SHP77 (cell line): ENCODE measurements around the gene ATP5IF1.

Experiments used
- DNase-seq, 2 experiments: peaks; one replicate each; lab custom pipeline; 2025; lab: John Stamatoyannopoulos, UW

Gene ATP5IF1

DNA sequence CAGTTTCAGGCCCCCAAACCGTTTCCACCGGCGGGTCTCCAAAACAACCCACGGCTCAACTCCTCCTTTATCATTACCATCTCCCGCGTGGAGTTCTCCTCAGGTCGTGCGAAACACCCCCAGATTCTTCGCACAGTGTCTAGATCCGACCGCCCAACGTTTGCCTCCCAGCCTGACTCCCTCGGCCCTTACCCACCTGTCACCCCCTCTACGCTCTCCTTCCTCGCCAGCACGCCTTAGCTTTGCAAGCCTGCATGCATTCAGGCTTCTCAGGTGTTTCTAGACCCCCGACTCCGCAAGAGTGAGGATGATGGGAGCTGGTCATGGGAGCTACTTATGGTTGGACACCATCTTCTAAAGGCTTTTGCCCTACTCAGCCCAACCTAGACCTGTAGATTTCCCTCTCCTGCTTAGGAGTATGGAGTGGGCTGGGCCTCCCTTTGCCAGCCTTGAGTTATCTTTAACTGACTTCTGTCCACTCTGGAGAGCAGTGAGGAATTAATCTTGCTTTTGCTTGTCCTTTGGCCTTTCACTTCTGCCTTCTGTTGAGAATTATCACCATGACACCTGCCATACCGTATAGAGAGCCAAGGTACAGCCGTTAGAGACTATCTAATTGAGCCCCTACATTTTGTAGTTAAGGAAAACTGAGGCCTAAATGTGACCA lies 865 bp downstream of the ATP5IF1 start:
- no peak for DNase-seq

DNA sequence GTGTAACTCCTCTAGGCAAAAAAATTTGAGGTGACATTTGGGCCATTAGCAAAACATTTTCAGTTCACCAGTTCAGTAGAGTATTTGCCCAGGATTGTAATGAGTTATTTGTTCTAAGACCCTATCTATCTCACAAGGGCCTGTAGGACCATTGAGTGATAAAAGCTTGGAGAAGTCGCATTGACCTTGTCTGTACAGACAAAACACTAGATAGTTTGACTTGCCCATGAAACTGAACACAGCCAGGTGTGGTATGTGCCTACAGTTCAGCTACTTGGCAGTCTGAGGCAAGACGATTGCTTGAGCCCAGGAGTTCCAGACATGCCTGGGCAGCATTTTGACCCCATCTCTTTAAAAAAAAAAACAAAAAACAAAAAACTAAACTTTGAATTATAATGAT lies 3.1 kb downstream of the ATP5IF1 start:
- DNase-seq, result no peak

DNA sequence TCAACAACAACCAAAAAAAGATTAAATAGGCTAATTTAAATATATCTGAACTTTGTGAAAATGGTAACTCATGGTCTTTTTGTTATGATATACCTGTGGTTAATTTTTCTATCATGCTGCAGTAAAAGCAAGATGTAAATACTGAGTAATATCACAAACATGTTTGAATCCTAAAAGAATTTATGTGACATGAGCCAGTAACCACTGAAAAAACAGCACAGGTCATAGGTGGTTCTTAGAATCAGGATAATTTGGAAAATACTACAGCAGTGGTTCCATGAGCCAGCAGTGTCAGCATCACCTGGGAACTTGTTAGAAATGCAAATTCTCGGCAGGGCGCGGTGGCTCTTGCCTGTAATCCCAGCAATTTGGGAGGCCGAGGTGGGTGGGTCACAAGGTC lies 4.1 kb downstream of the ATP5IF1 start:
- DNase-seq, result no peak

DNA sequence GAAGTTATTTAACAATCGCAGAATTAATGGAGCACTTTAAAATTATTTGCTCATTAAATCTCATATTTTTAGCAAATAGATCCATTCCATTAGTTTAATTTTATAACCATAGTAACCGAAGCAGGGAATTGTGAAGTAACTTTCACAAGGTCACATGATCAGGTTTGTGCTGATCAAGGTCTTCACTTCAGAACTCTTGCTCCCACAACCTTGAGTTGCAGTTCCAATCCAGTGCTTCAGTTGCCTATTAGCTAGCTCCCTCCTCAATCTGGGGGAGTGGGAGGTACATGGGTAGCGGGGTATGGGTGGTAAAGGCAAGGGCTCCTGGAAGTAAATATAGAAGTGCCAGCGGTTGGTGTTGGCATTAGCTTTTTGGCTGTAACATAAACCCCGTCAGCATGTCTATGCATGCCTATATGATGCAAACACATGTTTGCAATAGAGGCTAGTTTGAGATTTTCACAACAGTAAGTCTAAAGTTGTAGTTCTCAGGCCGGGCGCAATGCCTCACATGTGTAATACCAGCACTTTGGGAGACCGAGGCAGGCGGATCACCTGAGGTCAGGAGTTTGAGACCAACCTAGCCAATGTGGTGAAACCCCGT lies 5.8 kb downstream of the ATP5IF1 start:
- DNase-seq, result no peak

DNA sequence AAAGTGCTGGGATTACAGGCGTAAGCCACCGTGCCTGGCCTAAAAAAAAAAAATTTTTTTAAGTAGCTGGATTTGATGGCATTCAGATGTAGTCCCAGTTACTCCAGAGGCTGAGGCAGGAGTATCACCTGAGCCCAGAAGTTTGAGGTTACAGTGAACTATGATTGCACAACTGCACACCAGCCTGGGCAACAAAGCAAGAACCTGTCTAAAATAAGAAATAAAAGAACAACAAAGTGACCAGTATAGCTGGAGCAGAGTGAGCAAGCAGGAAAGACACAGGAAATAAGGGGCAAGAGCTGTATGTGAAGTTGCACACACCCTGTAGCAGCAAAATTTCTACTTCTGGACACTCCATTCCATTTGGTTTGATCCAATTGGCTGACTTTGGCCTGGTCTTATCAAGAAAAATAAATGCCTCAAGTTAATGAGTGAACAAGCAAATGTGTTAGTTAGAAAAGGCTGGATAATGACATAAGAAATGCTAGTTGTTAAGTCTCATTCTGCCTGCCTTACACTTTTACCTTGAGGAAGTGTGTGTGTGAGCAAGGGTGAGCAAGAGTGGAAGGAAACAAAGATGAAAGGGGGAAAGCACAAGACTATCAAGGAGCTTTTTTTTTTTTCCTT lies 7.9 kb downstream of the ATP5IF1 start:
- DNase-seq, result no peak

DNA sequence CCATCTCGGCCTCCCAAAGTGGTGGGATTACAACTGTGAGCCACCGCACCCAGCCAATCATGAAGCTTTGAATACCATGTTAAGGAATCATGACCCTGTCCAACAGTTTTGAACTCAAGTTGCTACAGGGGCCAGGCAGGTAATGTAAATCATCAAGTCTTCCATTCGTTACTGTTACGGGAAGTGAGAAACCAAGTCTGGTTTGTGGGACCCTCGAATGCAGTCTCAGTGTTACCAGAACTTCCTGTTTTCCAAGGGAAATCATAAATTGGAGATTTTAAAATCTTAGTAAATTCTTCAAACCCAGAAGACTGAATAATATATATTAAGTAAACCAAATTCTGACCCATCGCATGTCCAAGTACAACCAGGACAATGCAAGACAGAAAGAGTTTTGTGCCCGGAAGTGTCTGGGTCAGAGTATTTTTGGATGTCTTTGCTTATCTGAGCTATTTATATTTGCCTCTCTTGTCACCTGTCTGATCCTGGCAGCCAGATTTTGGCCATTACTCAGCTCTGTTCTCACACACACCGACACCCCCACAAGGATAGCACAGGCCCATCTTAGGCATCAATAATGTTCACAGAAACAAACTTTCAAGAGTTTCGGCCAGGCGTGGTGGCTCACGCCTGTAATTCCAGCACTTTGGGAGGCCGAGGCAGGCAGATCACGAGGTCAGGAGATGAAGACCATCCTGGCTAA lies 8.8 kb downstream of the ATP5IF1 start:
- DNase-seq, result no peak

DNA sequence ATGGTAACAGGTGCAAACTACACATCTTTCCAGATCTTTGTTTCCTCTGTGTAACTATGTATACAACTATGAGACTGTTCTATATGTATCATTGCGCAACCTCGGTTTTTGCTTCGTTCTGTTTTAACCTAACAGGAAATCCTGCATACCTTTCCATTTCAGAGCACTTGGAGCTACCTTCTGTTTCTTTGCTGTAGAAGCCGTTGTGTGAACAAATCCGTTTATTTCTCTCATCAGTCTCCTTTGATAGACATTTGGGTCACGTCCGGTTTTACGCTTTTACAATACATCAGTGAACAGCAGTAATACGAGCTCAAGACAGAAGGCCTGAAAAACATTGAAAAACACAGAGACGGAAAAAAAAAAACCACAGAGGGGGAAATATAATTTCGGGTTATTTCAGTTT lies 10.5 kb downstream of the ATP5IF1 start:
- peak in 1 of 2 experiments; percentile 15 for DNase-seq

DNA sequence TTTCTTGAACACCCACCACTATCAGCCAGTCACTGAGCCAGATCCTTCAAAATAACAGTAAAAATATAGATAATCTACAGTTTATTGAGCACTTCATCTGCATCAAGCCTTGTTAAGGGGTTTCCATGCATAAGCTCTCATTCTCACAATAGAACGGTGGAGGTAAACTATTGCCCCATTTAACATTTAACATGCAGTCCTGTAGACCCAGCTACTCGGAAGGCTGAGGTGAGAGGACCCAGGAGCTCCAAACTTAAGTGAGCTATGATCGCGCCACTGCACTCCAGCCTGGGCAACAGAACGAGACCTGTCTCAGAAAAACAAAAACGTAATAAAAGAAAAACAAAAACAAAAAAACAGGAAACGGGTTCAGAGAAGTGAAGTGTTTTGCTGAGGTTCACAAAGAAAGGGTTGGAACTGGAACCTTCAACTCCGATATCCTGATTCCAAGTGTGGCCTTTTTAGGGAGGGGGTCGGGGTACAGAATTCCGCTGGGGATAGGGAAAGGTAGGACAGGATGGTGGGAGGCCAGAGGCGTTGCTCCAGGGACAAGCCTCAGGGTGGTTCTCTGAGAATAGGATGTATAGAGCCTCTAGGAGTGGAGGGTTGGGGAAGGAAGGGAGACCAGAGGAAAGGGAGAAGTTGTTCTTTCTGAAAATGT lies 11.8 kb downstream of the ATP5IF1 start:
- no peak for DNase-seq

DNA sequence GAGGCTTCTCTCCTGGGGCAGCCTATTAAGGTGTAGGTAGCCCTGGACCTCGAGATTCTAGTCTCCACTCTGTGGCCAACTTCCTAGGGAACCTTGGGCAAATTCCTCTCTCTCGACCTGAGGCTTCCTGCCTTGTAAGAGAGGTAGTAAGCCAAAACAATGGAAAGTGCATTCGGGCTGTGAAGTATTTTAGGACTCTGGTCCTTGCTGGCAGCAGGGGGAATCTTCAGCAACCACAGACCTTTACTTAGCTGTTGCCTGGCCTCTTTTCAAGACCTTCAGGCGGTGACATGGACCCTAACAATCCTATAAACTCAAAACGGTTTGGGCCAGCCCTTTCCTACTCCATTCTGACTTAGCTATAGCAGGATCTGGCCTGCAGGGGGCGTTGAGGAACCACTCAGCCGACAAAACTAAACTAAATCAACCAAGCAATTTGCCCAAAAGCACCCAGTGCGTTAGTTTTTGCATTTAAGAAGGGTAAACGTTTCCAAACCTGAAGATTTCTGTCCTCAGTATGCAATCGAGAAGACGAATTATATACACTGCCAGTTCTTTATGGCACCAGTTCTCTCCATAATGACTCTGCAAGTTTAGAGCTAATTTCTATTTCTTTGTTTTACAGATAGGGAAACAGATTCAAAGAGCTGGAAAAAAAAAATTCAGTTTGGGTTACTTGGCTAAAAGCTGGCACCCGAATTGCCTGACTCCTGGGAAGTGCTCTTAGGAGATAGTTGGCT lies 12.5 kb downstream of the ATP5IF1 start:
- DNase-seq, result peak; percentile 62 to 64

DNA sequence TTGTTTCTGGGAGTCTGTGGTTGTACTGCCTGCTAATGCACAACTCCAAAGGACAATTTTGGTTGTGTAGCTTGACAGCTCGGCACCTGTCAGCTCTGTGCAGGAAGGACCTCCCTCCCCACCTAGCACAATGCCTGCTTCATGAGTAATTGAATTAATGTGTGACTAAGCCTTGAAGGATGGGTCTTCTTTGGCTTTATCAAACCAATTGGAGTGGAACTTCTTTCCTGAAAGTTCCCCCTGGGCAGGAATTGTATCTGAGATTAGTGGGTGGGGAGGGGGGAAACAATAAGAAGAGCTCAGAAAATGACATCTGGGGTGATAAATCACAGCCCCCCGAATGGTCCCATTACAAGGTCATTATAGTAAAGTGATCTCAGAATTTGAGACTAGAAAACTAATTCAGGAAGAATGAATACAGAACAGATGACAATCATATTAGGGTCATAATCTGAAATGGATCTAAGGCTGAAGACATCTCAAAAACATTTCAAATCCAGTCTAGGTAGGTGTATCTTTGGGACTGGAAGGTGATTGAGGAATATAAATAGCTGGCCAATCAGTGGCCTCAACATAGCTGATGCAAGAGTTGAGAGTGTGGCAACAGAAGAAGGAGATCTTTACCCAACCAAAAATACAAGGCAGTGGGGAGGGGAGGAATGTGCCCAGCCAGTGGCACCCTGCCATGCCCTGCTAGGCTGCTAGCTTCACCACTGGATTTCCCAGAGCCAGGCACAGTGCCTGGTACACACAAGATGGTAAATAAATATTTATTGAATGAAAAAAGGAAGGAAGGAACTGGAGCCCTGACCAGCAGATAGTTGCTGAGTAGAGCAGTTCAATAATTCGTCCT lies 13.3 kb downstream of the ATP5IF1 start:
- peak; percentile 8 to 29 for DNase-seq

DNA sequence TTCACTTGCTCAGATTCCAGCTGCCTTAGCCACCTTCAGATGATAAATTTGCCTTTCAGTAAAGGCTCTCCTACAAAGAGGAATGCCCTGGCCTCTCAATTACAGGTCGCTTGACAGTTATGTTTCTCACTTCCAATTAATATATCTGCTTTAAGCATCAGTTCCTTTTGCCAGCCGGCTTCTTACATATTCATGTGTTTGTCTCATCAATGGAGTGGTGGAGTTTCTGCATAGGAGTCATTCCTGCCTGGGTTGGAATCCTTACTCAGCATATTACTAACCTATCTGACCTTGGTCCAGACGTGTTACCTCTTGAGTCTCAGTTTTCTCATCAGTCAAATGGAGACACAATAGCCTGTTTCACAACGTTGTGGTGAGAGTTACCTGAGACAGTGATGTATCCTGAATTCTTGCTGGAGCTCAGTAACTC lies 14.0 kb downstream of the ATP5IF1 start:
- no peak for DNase-seq

DNA sequence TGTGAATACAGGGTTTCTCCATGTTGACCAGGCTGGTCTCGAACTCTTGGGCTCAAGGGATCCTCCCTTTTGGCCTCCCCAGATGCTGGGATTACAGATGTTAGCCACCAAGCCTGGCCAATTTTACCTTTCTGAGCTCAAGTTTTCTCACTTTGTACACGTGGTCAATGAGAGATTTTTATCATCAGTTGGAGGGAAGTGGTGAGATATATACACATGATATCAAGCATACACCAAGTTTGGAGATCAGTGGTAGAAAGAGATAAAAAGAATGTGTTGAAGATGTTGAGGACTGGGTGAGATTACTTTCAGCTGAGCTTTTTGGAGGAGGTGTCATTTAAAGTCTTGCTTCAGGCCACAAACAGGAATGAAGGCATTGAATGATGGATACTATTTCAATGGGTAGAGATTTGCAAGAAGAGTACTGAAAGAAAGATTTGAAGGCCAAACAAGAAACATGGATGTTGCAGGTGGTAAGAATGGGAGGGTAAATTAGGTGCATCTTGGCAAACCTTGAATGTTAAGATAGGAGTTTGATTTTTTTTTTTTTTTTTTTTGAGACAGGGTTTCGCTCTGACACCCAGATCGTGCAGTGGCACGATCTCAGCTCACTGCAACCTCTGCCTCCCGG lies 20.4 kb downstream of the ATP5IF1 start:
- DNase-seq, result no peak

DNA sequence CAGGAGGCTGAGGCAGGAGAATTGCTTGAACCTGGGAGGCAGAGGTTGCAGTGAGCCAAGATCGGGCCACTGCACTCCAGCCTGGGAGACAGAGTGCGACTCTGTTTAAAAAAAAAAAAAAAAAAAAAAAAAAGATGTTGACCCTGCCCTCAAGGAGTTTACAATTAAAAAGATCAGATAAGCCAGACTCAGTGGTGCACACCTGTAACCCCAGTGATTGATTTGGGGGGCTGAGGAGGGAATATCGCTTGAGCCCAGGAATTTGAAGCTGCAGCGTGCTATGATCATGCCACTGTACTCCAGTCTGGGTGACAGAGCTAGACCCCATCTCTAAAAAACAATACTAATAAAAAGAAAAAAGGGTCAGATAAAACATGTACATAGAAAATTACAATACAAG lies 21.8 kb downstream of the ATP5IF1 start:
- no peak for DNase-seq

DNA sequence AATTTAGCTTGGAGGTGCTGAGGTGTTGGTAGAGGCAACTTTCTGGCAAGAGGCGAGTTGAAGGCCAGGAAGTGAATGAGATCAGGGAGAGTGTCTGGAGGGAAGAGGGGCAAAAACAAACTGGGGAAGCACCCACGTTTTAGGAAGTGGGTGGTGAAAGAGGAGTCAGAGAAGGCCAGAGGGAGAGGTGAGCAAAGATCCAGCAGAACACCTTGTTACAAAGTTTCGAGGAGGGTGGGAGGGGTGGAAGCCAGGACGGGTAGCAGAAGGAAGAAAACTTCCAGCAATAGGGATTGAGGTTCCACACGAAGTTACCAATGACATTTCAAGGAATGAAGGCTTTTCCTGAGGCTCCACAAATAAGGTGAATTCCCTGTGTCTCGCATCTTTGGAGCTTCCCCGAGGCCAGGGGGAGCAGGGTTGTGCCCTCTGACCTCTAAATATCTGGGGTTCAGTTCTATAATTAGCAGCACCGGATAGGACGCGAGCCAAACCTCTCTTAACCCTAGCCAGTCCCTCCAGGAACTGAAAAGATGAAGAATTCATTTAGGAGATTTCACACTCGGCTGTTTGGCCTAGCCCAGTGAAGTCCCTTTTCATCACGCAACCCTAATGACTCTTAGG lies 22.8 kb downstream of the ATP5IF1 start:
- DNase-seq, result no peak

DNA sequence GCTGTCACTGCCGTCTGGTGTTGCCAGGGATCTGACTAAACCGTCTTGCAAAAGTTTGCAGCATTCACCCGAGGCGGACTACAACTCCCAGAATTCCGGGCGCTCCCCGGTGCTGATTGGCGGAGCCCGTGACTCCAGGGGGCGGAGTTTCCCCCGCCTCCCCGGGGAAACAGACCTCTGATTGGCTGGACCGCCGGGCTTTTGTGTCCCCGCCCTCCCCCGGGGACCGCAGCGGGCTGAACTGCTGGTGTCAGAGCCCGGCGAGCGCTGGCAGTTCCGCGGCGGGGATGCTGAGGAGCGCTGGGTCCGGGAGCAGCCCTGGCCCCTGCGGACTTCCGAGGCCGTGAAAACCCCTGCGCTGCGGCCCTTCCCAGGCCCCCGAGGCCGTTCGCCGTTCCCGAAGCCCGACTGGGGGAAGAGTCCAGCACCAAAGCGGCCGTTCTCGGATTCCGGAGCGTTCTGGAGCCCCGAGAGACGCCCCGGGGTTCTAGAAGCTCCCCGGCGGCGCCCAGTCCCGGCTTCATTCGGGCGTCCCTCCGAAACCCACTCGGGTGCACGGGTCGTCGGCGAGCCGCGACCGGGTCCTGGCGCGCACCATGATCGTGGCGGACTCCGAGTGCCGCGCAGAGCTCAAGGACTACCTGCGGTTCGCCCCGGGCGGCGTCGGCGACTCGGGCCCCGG lies 23.5 kb downstream of the ATP5IF1 start, which contains the start of gene SESN2:
Gene SESN2, plus strand, starts transcription at position 267 of the 682 bp plus-strand sequence. Its CDS starts 330 bp downstream, at position 597.
- DNase-seq, result peak; percentile 96

DNA sequence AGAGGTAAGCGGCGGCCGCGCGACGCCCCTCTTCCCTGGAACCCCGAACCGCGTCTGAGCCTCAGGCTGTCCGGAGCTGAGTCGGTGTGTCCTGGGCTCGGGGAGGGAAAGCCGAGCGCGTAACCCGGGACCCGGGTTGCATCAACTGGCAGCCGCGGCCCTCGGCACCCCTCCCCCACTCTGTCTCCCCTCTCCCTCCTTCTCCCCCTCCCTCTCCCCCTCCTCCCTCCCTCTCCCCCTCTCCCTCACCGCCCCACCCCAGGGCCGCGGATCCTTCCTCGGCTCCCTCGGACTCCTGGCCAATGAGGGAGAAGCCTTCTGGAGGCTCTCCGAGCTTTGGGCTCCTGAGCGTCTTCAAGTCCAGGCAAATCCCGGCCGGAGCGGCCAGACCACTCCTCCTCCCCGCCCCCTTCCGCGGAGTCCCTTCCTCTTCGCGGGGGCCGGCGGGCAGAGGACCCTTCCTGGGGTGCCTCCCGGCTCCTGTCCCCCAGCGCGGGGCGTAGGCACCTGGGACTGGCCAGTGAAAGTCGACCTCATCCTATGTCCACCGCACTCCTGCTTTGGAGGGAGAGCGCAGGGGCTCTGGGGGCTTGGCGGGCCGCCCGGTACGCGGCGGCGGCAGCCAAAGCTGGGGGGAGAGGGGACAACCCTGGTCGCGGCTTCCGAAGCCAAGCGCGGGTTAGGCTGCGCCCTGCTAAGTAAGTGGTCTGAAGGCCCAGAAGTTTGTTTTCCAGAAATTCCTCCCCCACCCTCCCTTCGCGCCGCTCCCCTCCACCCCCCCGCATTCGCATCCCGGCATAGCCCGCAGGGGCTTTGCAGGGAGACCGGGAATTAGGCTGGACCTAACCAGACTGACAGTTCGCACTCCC lies 24.2 kb downstream of the ATP5IF1 start:
- peak; percentile 7 to 13 for DNase-seq

DNA sequence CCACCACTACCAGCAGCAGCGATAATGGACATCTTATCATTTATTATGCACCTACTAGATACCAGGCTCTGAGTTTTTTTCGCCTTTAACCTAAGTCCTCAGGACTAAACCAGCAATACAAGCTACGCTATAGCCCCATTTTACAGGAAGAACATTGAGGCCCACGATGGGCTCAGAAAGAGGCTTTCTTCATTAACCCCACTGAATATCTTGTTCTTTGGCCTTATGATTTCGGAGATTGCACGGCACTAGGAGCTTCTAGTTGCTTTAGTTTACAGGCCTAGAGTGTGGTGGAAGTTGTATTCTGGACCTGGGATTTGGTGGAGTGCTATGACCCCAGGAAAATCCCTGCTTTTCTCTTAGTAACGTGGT lies 24.9 kb downstream of the ATP5IF1 start:
- no peak for DNase-seq

DNA sequence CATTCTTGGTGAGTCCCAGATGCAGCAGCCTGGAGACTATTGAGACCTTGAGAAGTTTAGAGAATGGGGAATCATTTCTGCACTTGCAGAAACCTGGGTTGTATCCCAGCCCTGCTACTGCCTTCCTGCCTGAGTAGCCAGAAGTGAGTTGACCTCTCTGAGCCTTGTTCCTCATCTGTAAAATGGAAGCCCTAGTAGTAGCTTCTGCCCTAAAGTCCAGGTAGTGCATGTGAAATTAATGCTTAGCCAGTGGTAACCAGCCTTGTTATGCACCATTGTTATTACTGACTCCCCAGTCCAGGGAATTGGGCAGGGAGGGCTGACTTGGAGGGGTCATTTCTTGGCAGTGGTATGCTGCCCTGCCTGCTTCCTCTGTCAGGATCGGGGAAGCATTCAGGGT lies 29.0 kb downstream of the ATP5IF1 start:
- DNase-seq, result no peak
